HEK293 (cell line): ENCODE measurements around the gene SNAPC2.

ENCODE experiments used
- CTCF ChIA-PET: fragments of 350-600 bp; formaldehyde crosslinking; extraction: SDS; loops from one replicate; lab custom pipeline; 2021; ENCODE audit warnings: antibody characterized with exemption; lab: Yijun Ruan, JAX
- POLR2A ChIA-PET: fragments of 300-600 bp; formaldehyde crosslinking; extraction: SDS; loops from one replicate; lab custom pipeline; 2020; ENCODE audit warnings: antibody characterized with exemption, inconsistent platforms; lab: Yijun Ruan, JAX
- H3K27ac ChIP-seq: fragments of 200-500 bp; sonication (Bioruptor generic); 2 replicates; pipeline ENCODE4 v1.5.1; 2014; ENCODE audit warnings: low read depth, low read length, control low read depth, inconsistent platforms; ENCODE audit errors: extremely low read depth
- H3K36me3 ChIP-seq, 2 experiments: fragments of 200-500 bp in 1 of 2; sonication (Bioruptor generic) in 1 of 2; 1 replicate in 1 of 2; 2 replicates in 1 of 2; pipeline ENCODE4 v1.5.1; 2014 to 2017; ENCODE audit warnings: inconsistent platforms in 2 of 2, low read length in 2 of 2; ENCODE audit not compliant: control insufficient read depth in 2 of 2, insufficient read depth in 1 of 2
- H3K4me1 ChIP-seq: fragments of 200-500 bp; sonication (Bioruptor generic); 2 replicates; pipeline ENCODE4 v1.5.1; 2014; ENCODE audit warnings: mild to moderate bottlenecking, low read length, inconsistent platforms; ENCODE audit not compliant: control insufficient read depth, insufficient read depth
- H3K4me3 ChIP-seq: 2 replicates; pipeline ENCODE4 v1.5.1; 2011; ENCODE audit warnings: low read depth, mild to moderate bottlenecking, control low read depth, low read length, moderate library complexity
- H3K9me3 ChIP-seq: fragments of 200-500 bp; sonication (Bioruptor generic); 2 replicates; pipeline ENCODE4 v1.5.1; 2014; ENCODE audit warnings: low read depth, low read length, inconsistent platforms; ENCODE audit not compliant: control insufficient read depth, insufficient read depth
- GLIS1 ChIP-seq: fragments of 450-650 bp; formaldehyde crosslinking; IDR thresholded peaks from 2 replicates; pipeline ENCODE4 v1.5.1; 2016; ENCODE audit warnings: missing biosample characterization, missing genetic modification characterization
- GLIS2 ChIP-seq: fragments of 450-650 bp; formaldehyde crosslinking; IDR thresholded peaks from 2 replicates; pipeline ENCODE4 v1.5.1; 2016; ENCODE audit warnings: missing biosample characterization, missing genetic modification characterization
- KLF7 ChIP-seq: fragments of 450-650 bp; formaldehyde crosslinking; IDR thresholded peaks from 2 replicates; pipeline ENCODE4 v1.5.1; 2016; ENCODE audit warnings: missing biosample characterization, missing genetic modification characterization, borderline replicate concordance
- KLF8 ChIP-seq: fragments of 450-650 bp; formaldehyde crosslinking; IDR thresholded peaks from 2 replicates; pipeline ENCODE4 v1.5.1; 2016; ENCODE audit warnings: missing biosample characterization, missing genetic modification characterization
- SCRT2 ChIP-seq: fragments of 450-650 bp; formaldehyde crosslinking; IDR thresholded peaks from 2 replicates; pipeline ENCODE4 v1.5.1; 2016; ENCODE audit warnings: missing biosample characterization, missing genetic modification characterization
- TRIM28 ChIP-seq: IDR thresholded peaks from 2 replicates; pipeline ENCODE4 v1.6.1; 2011; ENCODE audit warnings: low read length, control low read depth, borderline replicate concordance
- ZEB2 ChIP-seq: fragments of 450-650 bp; formaldehyde crosslinking; IDR thresholded peaks from 2 replicates; pipeline ENCODE4 v1.5.1; 2016; ENCODE audit warnings: missing biosample characterization, missing genetic modification characterization
- ZFP3 ChIP-seq: fragments of 450-650 bp; formaldehyde crosslinking; IDR thresholded peaks from 2 replicates; pipeline ENCODE4 v1.5.1; 2016; ENCODE audit warnings: low read depth, missing biosample characterization, missing genetic modification characterization
- ZFP69B ChIP-seq: fragments of 450-650 bp; formaldehyde crosslinking; IDR thresholded peaks from 2 replicates; pipeline ENCODE4 v1.5.1; 2016; ENCODE audit warnings: missing biosample characterization, missing genetic modification characterization
- ZIC2 ChIP-seq: fragments of 450-650 bp; formaldehyde crosslinking; IDR thresholded peaks from 2 replicates; pipeline ENCODE4 v1.5.1; 2016; ENCODE audit warnings: missing biosample characterization, missing genetic modification characterization
- ZNF16 ChIP-seq: fragments of 450-650 bp; formaldehyde crosslinking; IDR thresholded peaks from 2 replicates; pipeline ENCODE4 v1.5.1; 2016; ENCODE audit warnings: low read depth, missing biosample characterization, missing genetic modification characterization
- ZNF214 ChIP-seq: fragments of 450-650 bp; formaldehyde crosslinking; IDR thresholded peaks from 2 replicates; pipeline ENCODE4 v1.5.1; 2017; ENCODE audit warnings: missing biosample characterization, mild to moderate bottlenecking, missing genetic modification characterization, borderline replicate concordance
- ZNF341 ChIP-seq: fragments of 450-650 bp; formaldehyde crosslinking; IDR thresholded peaks from 2 replicates; pipeline ENCODE4; 2016; ENCODE audit warnings: low read depth, missing biosample characterization, missing genetic modification characterization
- ZNF600 ChIP-seq: fragments of 450-650 bp; formaldehyde crosslinking; IDR thresholded peaks from 2 replicates; pipeline ENCODE4 v1.5.1; 2016; ENCODE audit warnings: missing biosample characterization, missing genetic modification characterization
- ZNF76 ChIP-seq: fragments of 450-650 bp; formaldehyde crosslinking; IDR thresholded peaks from 2 replicates; pipeline ENCODE4; 2016; ENCODE audit warnings: low read depth, missing biosample characterization, missing genetic modification characterization, borderline replicate concordance
- ZNF777 ChIP-seq: fragments of 450-650 bp; formaldehyde crosslinking; IDR thresholded peaks from 2 replicates; pipeline ENCODE4 v1.5.1; 2017; ENCODE audit warnings: missing biosample characterization, missing genetic modification characterization, borderline replicate concordance
- ZSCAN30 ChIP-seq: fragments of 450-650 bp; IDR thresholded peaks from 2 replicates; pipeline ENCODE4 v1.5.1; 2018; ENCODE audit warnings: missing biosample characterization, mild to moderate bottlenecking, missing genetic modification characterization, moderate library complexity
- TF ChIP-seq, protein P1 (sequence below): fragments of 450-650 bp; formaldehyde crosslinking; IDR thresholded peaks from 2 replicates; pipeline ENCODE4 v1.5.1; 2016; ENCODE audit warnings: missing biosample characterization, missing genetic modification characterization
- TF ChIP-seq, protein P2 (sequence below): fragments of 450-650 bp; formaldehyde crosslinking; IDR thresholded peaks from 2 replicates; pipeline ENCODE4 v1.5.1; 2016; ENCODE audit warnings: missing biosample characterization, missing genetic modification characterization
- TF ChIP-seq, protein P3 (sequence below): fragments of 450-650 bp; formaldehyde crosslinking; IDR thresholded peaks from 2 replicates; pipeline ENCODE4 v1.5.1; 2016; ENCODE audit warnings: missing biosample characterization, missing genetic modification characterization, borderline replicate concordance

SNAPC2 gene

DNA sequence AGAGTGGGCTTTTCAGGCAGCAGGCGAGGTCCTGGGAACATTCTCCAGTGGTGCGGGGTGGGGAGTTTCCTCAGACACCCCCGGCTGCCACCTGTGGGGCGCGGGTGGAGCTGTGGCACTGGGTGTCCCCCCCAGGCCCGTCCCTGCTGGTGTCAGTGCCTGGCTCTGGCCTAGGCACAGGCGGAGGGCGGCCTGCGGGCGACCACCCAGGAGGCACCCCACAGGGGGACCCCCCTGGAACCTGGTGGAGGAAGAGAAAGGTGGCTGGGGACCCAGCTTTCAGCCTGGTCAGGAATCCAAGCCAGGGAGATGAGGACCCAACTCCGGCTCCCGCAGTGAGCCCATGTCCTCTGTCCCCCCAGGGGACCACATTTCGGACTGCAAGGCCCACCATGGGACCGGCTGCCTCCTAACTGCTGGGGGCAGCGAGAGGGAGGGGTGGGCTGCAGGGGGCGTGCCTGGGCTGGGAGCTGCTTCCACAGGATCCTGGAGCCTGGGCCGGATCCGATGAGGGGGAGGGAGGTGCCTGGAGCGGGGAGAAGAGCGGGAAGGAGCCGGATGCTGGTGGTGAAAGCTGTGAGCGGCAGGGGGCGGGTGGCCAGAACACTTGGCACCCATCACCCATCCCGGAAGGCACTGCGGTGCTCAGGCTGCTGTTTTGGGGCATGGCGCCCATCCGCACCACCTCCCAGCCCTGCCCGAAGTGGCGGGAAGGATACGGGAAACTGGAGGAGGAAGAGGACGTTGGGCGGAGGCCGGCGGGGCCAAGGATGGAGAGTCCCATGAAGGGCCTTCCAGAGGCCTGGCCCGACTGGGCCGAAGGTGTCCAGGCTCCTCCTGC, 11.3 kb downstream of the SNAPC2 start:
- no peaks in the 10 kb centered on the region for H3K9me3 ChIP-seq
- H3K4me3 ChIP-seq: no peak overlapping the region
- ChIA-PET POLR2A (interaction anchor here (1.1 to 5.8 kb wide), 3 partner anchors 8 to 11 kb away, joined by 3 to 60 read pairs (median 35); partner anchors contain the start of genes SNAPC2 and TIMM44), CTCF (interaction anchor here (1.0 to 3.5 kb wide), 3 partner anchors 8 to 12 kb away, joined by 3 to 25 read pairs (median 4); partner anchors contain the start of gene TIMM44)
- H3K27ac ChIP-seq: no peak overlapping the region
- peaks cover 14% of the 10 kb centered on the region for H3K4me1 ChIP-seq
- TF ChIP-seq, protein P1, sequence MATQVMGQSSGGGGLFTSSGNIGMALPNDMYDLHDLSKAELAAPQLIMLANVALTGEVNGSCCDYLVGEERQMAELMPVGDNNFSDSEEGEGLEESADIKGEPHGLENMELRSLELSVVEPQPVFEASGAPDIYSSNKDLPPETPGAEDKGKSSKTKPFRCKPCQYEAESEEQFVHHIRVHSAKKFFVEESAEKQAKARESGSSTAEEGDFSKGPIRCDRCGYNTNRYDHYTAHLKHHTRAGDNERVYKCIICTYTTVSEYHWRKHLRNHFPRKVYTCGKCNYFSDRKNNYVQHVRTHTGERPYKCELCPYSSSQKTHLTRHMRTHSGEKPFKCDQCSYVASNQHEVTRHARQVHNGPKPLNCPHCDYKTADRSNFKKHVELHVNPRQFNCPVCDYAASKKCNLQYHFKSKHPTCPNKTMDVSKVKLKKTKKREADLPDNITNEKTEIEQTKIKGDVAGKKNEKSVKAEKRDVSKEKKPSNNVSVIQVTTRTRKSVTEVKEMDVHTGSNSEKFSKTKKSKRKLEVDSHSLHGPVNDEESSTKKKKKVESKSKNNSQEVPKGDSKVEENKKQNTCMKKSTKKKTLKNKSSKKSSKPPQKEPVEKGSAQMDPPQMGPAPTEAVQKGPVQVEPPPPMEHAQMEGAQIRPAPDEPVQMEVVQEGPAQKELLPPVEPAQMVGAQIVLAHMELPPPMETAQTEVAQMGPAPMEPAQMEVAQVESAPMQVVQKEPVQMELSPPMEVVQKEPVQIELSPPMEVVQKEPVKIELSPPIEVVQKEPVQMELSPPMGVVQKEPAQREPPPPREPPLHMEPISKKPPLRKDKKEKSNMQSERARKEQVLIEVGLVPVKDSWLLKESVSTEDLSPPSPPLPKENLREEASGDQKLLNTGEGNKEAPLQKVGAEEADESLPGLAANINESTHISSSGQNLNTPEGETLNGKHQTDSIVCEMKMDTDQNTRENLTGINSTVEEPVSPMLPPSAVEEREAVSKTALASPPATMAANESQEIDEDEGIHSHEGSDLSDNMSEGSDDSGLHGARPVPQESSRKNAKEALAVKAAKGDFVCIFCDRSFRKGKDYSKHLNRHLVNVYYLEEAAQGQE (tag by site-specific recombination): no peak
- TF ChIP-seq KLF8 (tag by site-specific recombination) (0 out of 2 replicates have a peak, but pooled peaks have one; percentile 11), GLIS2 (tag by site-specific recombination) (peak; percentile 69), SCRT2 (tag by site-specific recombination) (0 out of 2 replicates have a peak, but pooled peaks have one; percentile 29), GLIS1 (peak; percentile 95), ZNF600 (0 out of 2 replicates have a peak, but pooled peaks have one; percentile 14), ZNF214 (no peak), ZNF341 (tag by site-specific recombination) (peak; percentile 29; the same call in 1 of the 2 replicates), ZIC2 (tag by site-specific recombination) (peak; percentile 64)
- TF ChIP-seq, protein P2, sequence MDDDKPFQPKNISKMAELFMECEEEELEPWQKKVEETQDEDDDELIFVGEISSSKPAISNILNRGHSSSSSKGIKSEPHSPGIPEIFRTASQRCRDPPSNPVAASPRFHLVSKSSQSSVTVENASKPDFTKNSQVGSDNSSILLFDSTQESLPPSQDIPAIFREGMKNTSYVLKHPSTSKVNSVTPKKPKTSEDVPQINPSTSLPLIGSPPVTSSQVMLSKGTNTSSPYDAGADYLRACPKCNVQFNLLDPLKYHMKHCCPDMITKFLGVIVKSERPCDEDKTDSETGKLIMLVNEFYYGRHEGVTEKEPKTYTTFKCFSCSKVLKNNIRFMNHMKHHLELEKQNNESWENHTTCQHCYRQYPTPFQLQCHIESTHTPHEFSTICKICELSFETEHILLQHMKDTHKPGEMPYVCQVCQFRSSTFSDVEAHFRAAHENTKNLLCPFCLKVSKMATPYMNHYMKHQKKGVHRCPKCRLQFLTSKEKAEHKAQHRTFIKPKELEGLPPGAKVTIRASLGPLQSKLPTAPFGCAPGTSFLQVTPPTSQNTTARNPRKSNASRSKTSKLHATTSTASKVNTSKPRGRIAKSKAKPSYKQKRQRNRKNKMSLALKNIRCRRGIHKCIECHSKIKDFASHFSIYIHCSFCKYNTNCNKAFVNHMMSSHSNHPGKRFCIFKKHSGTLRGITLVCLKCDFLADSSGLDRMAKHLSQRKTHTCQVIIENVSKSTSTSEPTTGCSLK: no peak
- peaks cover 13 to 73% of the 10 kb centered on the region in 2 experiments; a peak in 2 of 3 replicates for H3K36me3 ChIP-seq

DNA sequence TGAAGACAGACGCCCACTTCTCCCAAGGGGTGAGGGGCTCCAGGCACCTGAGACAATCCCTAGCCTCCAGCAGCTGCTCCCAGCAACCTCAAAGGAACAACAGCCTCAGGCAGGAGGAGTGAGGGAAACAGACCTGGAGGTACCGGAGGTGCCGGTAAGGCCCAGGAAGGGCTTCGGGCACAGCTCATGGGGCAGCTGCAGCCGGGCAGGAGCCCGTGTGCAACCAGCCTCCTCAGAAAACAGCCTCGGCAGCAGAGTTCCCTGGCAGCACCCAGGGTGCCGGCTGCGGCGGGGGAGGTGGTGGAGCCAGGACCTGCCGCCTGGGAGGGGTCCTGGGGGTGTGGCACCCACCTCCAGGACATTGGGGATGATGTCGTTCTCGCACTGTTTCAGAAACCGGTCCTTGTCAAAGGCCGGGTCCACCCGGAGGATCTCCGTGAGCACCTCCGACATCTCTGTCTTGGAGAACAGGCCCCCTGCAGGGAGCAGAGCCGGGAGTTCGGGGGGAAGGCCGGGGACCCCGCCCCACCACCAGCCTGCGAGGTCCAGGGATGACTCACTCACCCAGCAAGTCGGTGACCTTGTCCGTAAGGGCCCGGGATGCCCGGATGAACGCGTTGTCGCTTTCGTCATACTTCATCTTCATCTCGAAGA, 12.3 kb downstream of the SNAPC2 start:
- H3K4me3 ChIP-seq: no peak overlapping the region
- no peak for TF ChIP-seq TRIM28
- 0 out of 2 replicates have a peak, but pooled peaks have one; percentile 29 for TF ChIP-seq KLF8 (tag by site-specific recombination)
- TF ChIP-seq ZNF777 (tag by site-specific recombination): no peak
- no peak for TF ChIP-seq ZFP69B (tag by site-specific recombination)
- no peak for TF ChIP-seq KLF7 (tag by site-specific recombination)
- TF ChIP-seq, protein P3, sequence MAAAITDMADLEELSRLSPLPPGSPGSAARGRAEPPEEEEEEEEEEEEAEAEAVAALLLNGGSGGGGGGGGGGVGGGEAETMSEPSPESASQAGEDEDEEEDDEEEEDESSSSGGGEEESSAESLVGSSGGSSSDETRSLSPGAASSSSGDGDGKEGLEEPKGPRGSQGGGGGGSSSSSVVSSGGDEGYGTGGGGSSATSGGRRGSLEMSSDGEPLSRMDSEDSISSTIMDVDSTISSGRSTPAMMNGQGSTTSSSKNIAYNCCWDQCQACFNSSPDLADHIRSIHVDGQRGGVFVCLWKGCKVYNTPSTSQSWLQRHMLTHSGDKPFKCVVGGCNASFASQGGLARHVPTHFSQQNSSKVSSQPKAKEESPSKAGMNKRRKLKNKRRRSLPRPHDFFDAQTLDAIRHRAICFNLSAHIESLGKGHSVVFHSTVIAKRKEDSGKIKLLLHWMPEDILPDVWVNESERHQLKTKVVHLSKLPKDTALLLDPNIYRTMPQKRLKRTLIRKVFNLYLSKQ (tag by site-specific recombination): no peak
- peak; percentile 80 for TF ChIP-seq ZFP3
- TF ChIP-seq ZNF76: no peak
- TF ChIP-seq ZNF16: no peak
- TF ChIP-seq ZEB2 (tag by site-specific recombination): no peak
- TF ChIP-seq ZSCAN30 (tag by site-specific recombination): no peak
- POLR2A ChIA-PET: interaction anchor here (5.8 kb wide), 1 partner anchor 10 kb away, joined by 60 read pairs; the partner anchor contains the start of gene TIMM44
- CTCF ChIA-PET: interaction anchor here (1.0 kb wide), 1 partner anchor 11 kb away, joined by 4 read pairs; the partner anchor contains the start of gene TIMM44
- H3K9me3 ChIP-seq: no peaks in the 10 kb centered on the region
- peaks cover 14% of the 10 kb centered on the region for H3K4me1 ChIP-seq
- H3K27ac ChIP-seq: no peak overlapping the region
- H3K36me3 ChIP-seq: peaks cover 23 to 76% of the 10 kb centered on the region in 2 experiments; a peak in 2 of 3 replicates
